ENCODE measurements around the gene TRPM1. TPM values are rescaled to one million over a fixed set of nuclear protein-coding genes. Genes with fewer than 3 reads are reported as not detected.

Gene TRPM1
- total RNA-seq, 2 experiments from 2014 or later, result not detected

GRCh38 chr15:30991255-30992235 is 110.0 kb downstream of the TRPM1 start, which contains the start of gene MTMR10:
Gene MTMR10 (minus strand): TSS chr15:30991628. CDS start chr15:30991506, 122 bp downstream.
- ChIA-PET CTCF (ENCODE audit: unreplicated experiment) (no interaction called here), POLR2A (interaction anchor here (0.6 to 4.9 kb wide), 7 partner anchors 12 to 376 kb away, joined by 3 to 43 read pairs (median 3); no protein-coding TSS in a partner anchor)
- DNase-seq (ENCODE audit: low spot score), result peak; percentile 85
- H3K27ac ChIP-seq (ENCODE audit: low read depth, low read length, poor library complexity, severe bottlenecking), result peak within 1 kb of the TSS; percentile 54
- H3K9me2 ChIP-seq (ENCODE audit: insufficient read depth, low read length), result no peaks in the 10 kb centered on the region
- no peaks in the 10 kb centered on the region for H3K9me3 ChIP-seq (ENCODE audit: low read length)
- H3K4me2 ChIP-seq (ENCODE audit: low read length), result peak within 1 kb of the TSS; percentile 82
- H3K4me1 ChIP-seq (ENCODE audit: insufficient read depth, low read length, poor library complexity, severe bottlenecking), result peaks cover 17% of the 10 kb centered on the region
- H3K4me3 ChIP-seq (ENCODE audit: low read depth, low read length, poor library complexity, severe bottlenecking), result peak within 1 kb of the TSS; percentile 82
- no TSS peak for BruUV-seq (replicated peaks)
- H4K20me1 ChIP-seq (ENCODE audit: insufficient read depth, low read length), result no peaks in the 10 kb centered on the region
- peak within 1 kb of the TSS; percentile 94 for H2AFZ ChIP-seq (ENCODE audit: low read length)
- intact Hi-C loops (cut with micrococcal nuclease; ENCODE audit: unreplicated experiment), result loop anchor here (1.0 to 5.0 kb wide), 3 partner anchors 13 to 136 kb away; partner anchors contain the start of gene FAN1
- TF ChIP-seq CTCF (conservative IDR thresholded peaks at IDR 0.05; ENCODE audit: low read length) (0 out of 2 replicates have a peak, but pooled peaks have one; percentile 1), EZH2phosphoT487 (IDR thresholded peaks at IDR 0.05; ENCODE audit: borderline replicate concordance, low read depth, low read length) (no peak)
- H3K36me3 ChIP-seq (ENCODE audit: insufficient read depth, low read length), result no peaks in the 10 kb centered on the region
- no peaks in the 10 kb centered on the region; the same call in 1 of the 2 replicates for H3K79me2 ChIP-seq (ENCODE audit: insufficient read depth, low read depth, low read length)

- ChIA-PET CTCF (ENCODE audit: unreplicated experiment) (interaction anchor here (0.5 kb wide), 1 partner anchor 22 kb away, joined by 3 read pairs; no protein-coding TSS in a partner anchor), POLR2A (interaction anchor here (0.9 to 4.9 kb wide), 4 partner anchors 17 to 87 kb away, joined by 3 to 43 read pairs (median 3); no protein-coding TSS in a partner anchor)
- peaks cover 17% of the 10 kb centered on the region for H3K4me1 ChIP-seq (ENCODE audit: insufficient read depth, low read length, poor library complexity, severe bottlenecking)
- H3K9me3 ChIP-seq (ENCODE audit: low read length), result no peaks in the 10 kb centered on the region
- no peaks in the 10 kb centered on the region for H4K20me1 ChIP-seq (ENCODE audit: insufficient read depth, low read length)
- peak overlapping the region; percentile 82 for H3K4me3 ChIP-seq (ENCODE audit: low read depth, low read length, poor library complexity, severe bottlenecking)
- no peaks in the 10 kb centered on the region; the same call in 1 of the 2 replicates for H3K79me2 ChIP-seq (ENCODE audit: insufficient read depth, low read depth, low read length)
- peak overlapping the region; percentile 94 for H2AFZ ChIP-seq (ENCODE audit: low read length)
- peak overlapping the region; percentile 82 for H3K4me2 ChIP-seq (ENCODE audit: low read length)
- peak overlapping the region; percentile 54 for H3K27ac ChIP-seq (ENCODE audit: low read depth, low read length, poor library complexity, severe bottlenecking)
- BruUV-seq (replicated peaks), result no TSS peak
- H3K9me2 ChIP-seq (ENCODE audit: insufficient read depth, low read length), result no peaks in the 10 kb centered on the region
- peak; percentile 58 for DNase-seq (ENCODE audit: low spot score)
- H3K36me3 ChIP-seq (ENCODE audit: insufficient read depth, low read length), result peaks cover 5% of the 10 kb centered on the region
- intact Hi-C loops (cut with micrococcal nuclease; ENCODE audit: unreplicated experiment), result loop anchor here (1.0 to 5.0 kb wide), 3 partner anchors 44 to 137 kb away; partner anchors contain the start of gene FAN1
- TF ChIP-seq EZH2phosphoT487 (IDR thresholded peaks at IDR 0.05; ENCODE audit: borderline replicate concordance, low read depth, low read length) (no peak), CTCF (conservative IDR thresholded peaks at IDR 0.05; ENCODE audit: low read length) (peak; percentile 29; the same call in 1 of the 2 replicates)
Measured at GRCh38 chr15:30990446-30991254, 110.9 kb downstream of the TRPM1 start.

Measured in OCI-LY7 (cell line).